GM18508 (cell line): ENCODE results near the gene CWF19L2.

Experiments
- ATAC-seq: cut with Tn5 transposase; IDR thresholded peaks from one replicate; pipeline ENCODE4 v1.9.1; 2021; ENCODE audit warnings: moderate number of reproducible peaks; ENCODE audit not compliant: insufficient read depth, unreplicated experiment

CWF19L2 gene

GRCh38 chr11:107329164-107329563, 128.5 kb downstream of the CWF19L2 start:
- ATAC-seq = no peak

DNA sequence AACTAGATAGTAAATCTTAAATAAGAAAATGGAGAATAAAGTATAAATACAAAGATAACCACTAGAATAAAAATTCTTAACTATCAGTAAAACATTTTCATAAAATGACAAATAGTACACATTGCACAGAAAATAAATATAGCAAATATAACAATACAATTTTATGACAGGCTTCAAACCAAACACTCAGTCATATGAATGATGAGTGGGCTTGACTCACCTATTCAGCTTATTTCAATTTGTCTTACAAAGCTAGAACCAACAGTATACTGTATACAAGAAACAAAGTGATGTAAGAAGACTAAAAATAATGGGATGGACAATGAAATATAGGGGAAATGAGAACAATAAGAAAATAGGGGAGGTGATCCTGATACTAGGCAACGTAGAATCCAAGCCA, 141.2 kb downstream of the CWF19L2 start:
- no peak for ATAC-seq

- ATAC-seq = no peak
These were observed 149.6 kb downstream of the CWF19L2 start for GRCh38 chr11:107307991-107308390.

DNA sequence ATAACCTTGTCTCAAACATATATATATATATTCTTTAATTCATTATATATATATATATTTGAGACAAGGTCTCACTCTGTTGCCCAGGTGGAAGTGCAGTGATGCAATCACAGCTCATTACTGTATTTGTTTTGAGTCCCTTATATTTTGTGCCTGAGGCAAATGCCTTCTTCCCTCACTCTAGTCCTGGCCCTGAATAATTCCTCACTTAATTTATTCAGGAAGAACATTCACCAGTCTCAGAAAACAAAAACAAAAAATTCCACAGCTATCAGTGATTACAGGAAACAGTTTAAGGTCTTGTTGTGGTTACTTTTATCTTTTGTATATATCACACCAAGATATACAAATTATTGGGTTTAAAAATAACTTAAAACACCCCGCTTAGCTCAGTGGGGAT, 155.7 kb downstream of the CWF19L2 start:
- ATAC-seq = no peak

DNA sequence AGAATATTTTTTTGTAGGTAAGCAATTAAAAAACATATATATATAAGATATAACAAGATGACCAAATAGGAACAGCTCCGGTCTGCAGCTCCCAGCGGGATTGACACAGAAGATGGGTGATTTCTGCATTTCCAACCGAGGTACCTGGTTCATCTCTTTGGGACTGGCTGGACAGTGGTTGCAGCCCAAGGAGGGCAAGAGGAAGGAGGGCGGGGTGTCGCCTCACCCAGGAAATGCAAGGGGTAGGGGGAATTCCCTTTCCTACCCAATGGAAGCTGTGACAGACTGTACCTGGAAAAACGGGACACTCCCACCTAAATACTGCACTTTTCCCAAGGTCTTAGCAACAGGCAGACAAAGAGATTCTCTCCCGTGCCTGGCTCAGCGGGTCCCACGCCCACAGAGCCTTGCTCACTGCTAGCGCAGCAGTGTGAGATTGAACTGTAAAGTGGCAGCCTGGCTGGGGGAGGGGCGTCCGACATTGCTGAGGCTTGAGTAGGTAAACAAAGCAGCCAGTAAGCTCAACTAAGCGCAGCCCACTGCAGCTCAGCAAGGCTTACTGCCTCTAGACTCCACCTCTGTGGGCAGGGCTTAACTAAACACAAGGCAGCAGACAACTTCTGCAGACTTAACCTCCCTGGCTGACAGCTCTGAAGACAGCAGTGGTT, 163.8 kb downstream of the CWF19L2 start:
- no peak for ATAC-seq

GRCh38 chr11:107282195-107282594, 175.4 kb downstream of the CWF19L2 start:
- no peak for ATAC-seq
